Limb (tissue), 2 donors: Measurements from ENCODE around the gene FAM83E.
"Not testable (repeated sequence)": the region's sequence is repeated elsewhere in the genome, so short reads cannot be mapped to it uniquely, and the experiment has no call there.

Experiments used
- DNase-seq, 2 donors: peaks; one replicate each; pipeline ENCODE4 v3.0.0-alpha.2; 2016; ENCODE audit errors: extremely low spot score in 2 of 2

FAM83E gene

DNA sequence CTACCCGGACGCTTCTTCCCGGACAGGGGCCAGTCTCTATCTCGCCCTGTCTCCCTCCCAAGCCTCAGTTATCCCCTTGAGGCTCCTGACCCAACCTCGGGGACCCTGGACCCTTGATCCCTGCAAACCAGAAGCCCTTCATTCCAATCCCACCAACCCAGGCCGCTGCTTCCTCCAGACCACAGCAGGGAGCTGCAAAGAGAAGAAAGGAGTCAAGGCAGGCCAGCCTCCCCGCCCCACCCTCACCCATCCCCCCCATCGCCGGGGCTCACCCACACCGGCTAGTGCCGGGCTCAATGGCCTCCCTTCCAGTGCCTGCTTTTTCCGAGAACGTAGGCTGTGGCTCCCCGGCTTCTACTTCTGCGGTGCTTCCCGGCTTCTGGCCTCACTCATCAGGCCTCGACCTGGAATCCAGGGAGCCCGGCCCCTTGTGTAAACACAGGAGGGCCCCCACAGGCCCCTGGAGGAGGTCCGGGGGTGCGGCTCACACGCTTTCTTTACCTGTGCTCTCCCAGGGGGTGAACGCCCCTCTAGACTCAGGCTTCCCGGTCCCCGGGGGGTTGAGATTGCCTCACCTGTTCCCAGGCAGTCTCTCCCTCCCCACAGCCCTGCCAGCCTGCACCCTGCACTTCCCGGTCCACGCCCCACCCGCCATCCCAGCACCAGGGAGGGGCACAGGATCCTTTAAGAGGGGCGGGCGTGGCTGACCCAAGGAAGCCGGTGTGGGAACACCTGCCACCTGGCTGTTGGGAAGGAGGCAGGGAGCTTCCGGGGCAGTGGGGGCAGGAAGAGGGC, at the start of gene FAM83E:
FAM83E (minus strand) TSS at position 641 of the 795 bp plus-strand sequence. CDS start 1,704 bp downstream, outside the sequence.
- peak in 1 of 2 donors; percentile 49 for DNase-seq

DNA sequence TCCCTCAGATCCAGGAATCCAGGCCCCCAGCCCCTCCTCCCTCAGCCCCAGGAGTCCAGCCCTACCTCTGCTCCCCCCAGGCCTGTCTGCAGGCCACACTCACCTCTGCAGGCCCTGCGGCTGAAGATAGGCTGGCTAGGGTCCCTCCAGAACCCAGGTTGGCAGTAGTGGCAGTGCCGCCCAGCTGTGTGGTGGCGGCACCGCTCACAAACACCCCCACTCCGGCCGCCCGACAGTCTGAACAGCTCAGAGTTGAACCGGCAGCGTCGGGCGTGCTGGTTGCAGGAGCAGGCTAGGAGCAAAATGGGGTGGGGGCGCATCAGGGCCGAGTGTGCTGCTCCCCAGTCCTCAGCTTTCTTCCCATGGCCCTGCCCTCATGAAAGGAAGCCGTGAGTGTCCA, 49.6 kb upstream of the FAM83E start:
- DNase-seq, result no peak

DNA sequence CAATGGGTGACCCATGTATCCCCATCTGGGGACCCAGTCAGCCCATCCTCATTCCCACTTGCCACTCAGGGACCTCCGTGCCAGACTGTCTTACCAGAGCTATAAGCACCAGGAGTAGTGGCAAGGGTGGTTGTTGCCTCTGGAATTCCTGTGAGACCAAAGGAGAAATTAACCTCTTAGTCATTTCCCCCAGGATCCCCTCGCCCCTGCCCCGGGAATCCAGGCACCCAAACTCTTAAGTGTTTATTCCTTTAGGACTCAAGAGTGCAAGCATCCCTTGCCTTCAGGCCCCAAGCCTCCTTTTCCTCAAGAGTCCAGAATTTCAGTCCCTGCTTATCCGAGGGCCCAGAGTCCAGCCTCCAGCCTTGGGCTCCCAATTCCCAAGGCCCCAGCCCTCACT, 48.8 kb upstream of the FAM83E start:
- no peak for DNase-seq

DNA sequence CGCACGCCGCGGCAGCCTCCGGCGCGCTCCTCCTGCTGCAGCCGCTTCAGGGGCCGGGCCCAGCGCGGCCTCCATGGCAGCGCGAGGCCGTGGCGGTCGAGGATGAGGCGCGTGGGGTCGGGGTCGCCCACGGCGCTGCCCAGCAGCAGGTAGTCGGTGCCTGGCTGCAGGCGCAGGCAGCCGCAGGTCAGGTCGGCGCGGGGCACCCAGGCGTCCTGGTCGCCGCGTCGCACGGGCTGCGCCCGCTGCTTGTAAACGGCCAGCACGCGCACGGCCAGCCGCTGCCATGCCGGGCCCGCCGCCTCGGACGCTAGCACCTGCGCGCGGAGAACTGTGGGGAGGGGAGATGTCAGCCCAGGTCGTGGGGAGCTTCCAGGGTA, 46.8 kb upstream of the FAM83E start:
- DNase-seq, result no peak

DNA sequence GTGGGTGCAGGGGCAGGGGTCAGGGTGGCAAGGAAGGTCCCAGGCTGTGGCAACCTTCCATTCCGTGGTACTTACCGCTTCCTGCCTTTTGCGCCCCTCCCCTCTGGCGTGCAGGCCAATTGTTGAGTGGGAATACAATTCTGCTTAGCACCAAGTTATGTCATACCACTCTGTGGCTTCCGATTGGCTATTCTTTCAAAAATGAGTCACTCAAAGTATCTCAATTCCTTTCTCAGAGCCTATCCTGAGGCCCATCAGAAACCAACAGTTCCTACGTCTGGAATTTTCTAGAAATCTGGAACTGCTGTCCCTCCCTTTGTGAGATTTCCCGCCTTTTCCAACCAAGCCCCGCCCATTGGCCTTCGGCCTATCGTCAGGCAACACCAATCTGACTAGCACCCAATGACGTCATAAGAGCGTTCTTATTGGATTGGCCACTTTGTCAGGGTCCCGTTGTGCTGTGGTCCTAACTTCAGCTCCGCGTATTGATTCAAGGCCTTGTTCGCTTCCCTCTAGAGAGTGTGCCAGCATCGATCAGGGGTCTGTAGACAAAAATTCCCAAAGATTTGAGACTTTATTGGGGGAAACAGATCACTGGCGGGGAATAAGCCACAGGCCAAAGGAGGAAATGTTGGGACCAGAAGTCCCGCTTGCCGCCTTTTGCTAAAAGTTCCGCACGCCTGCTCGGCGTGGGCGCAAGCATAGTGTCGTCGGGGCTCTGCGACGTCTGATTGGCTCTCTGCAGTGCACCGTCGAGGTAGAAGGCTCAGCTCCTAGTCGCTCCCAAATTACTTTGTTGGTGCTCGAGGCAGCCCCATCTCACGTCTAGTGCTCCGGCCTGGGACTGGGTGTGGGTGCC, 46.2 kb upstream of the FAM83E start:
- peak; percentile 65 to 66 for DNase-seq

DNA sequence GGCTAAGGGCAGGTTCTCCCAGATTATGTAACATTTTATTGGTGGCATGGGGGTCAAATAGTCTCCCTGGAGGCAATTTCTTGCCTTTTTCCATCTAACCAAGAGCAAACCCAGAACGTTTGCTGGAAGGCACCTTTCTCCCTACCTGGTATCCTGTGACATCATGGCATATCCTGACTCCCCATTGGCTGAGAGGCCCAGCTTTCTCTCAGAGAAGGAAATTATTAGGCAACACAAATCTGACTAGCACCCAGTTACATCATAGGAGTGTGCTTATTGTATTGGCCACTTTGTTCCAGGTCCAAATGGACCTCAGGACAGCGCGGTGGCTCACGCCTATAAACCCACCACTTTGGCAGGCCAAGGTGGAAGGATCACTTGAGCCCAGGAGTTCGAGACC, 44.9 kb upstream of the FAM83E start:
- no peak for DNase-seq

DNA sequence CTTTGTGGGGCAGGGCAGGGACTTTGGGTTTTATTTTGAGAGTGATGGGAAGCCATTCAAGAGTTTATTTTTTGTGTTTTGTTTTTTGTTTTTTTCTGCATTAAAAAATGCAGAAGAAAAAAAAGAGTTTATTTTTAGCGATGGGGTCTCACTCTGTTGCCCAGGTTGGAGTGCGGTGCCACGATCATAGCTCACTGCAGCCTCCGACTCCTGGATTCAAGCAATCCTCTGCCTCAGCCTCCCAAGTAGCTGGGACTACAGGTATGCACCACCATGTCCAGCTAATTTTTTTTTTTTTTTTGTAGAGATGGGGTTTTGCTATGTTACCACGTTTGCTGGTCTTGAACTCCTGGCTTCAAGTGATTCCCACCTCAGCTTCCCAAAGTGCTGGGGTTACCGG, 43.6 kb upstream of the FAM83E start:
- no peak for DNase-seq

DNA sequence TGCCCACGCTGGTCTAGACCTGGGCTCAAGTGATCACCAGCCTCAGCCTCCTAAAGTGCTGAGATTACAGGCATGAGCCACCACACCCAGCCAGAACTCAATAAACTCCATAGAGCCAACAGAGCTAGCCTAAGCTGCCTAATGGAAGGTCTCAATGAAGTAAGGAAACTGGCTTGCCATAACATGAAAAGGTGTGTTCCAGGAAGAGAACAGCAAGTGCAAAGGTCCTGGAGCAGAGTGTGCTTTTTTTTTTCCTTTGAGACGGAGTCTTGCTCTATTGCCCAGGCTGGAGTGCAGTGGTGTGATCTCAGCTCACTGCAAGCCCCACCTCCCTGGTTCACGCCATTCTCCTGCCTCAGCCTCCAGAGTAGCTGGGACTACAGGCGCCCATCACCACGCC, 43.0 kb upstream of the FAM83E start:
- DNase-seq, result not testable (repeated sequence)

DNA sequence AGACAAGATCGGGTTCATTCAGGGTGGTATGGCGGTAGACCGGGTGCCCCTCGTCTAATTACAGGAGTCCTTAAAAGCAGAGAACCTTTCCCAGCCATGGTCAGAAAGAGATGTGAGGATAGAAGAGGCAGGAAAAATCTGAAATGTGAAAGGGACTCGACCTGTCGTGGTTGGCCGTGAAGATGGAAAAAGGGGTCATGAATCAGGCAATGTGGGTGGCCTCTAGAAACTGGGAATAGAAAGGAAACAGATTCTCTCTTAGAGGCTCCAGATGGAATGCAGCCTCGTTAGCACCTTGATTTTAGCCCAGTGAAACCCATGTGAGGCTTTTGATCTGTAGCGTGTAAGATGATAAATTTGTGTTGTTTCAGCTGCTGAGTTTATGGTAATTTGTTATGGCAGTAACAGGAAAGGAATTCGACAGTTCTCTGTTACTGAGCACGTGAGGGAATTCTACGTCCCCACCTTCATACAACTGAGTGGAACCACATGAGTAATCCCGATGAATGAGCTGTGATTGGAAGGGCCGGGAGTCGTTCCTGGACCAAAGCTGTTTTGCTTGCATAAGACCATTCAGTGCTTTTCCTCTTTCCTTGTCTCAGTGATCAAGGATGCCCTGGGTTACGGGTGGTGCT, 42.1 kb upstream of the FAM83E start:
- no peak for DNase-seq

DNA sequence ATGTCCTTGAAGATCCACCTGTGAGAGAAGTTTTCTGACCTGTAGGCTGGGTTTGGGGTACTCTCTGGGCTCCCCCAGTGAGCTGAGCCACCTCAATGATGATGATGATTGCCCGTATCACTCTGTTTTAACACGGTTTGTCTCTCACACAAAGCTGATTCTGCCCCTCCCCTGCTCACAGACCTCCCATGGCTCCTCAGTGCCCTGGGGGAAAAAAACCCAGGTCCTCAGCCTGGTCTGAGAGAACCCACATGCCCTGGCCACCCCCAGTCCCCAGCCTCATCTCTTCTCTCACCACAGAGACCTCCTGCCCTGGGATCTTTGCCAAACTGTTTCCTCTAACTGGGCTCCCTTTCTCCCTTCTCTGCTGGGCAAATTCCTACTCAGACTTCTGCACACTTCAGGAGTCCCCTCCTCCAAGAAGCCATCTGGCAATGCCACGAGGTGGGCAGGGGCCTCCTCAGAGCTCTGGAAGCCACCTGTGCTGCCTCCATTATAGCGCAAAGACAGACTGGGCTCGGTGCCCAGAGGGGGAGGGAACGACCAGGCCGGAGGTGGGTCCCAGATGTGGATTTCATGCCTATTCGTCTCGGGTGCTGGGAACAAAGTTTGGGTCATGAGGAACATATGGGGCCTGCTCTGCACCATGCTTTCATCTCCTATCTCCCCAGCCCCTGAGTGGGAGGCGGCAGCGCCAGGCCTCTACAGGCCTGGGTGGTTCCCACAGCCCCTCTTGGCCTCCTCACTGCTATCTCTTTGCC, 39.6 kb upstream of the FAM83E start:
- peak; percentile 72 to 84 for DNase-seq

DNA sequence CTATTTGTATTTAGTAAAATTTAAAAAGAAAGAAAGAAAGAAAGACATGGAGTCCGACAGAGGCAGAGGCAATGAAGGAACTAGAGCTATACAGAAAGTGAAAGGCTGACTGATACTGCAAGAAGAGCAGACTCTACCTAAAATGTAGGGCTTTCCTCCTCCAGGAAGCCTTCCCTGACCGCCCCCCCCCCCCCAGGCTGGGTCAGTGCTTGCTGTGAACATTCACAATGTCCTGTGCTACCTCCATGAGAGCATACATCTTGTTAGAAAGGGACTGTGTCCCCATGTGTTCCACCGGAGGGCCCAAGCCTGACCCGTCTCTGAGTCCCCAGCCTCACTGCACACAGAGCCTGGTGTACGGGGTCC, 36.8 kb upstream of the FAM83E start:
- no peak for DNase-seq

DNA sequence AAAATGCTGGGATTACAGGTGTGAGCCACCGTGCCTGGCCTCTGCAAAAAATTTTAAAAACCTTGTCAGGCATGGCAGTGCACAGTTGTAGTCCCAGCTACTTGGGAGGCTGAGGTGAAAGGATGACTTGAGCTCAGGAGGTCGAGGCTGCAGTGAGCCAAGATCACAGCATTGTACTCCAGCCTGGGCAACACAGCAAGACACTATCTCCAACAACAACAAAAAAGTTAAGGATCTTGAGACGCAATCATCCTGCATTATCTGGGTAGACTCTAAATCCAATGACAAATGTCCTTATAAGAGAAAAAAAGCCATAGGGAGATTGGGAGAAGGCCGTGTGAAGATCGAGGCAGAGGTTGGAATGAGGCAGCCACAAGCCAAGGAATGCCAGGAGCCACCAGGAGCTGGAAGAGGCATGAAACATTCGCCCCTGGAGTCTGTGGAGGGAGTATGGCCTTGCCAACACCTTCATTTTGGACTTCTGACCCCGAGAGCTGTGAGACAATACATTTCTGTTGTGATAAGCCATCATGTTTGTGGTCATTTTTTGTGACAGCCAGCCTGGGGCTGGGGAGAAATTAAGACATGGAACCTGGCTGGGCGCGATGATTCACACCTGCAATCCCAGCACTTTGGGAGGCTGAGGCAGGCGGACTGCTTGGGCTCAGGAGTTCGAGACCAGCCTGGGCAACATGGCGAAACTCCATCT, 36.3 kb upstream of the FAM83E start:
- no peak for DNase-seq

DNA sequence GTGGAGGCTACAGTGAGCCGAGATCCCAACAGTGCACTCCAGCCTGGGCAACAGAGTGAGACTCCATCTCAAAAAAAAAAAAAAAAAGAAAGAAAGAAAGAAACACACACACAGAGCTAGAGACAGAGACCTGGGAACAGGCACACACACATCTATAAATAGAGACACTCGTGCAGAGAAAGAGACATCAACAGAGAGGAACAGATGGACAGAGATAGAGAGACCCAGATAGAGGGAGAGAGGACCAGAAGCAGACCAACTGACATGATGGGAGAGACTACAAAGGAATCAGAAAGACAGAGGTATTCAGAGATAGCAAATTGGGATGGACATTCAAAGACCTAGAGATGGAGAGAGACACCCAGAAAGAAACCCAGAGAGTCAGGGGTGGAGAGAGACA, 33.3 kb upstream of the FAM83E start:
- DNase-seq, result no peak

DNA sequence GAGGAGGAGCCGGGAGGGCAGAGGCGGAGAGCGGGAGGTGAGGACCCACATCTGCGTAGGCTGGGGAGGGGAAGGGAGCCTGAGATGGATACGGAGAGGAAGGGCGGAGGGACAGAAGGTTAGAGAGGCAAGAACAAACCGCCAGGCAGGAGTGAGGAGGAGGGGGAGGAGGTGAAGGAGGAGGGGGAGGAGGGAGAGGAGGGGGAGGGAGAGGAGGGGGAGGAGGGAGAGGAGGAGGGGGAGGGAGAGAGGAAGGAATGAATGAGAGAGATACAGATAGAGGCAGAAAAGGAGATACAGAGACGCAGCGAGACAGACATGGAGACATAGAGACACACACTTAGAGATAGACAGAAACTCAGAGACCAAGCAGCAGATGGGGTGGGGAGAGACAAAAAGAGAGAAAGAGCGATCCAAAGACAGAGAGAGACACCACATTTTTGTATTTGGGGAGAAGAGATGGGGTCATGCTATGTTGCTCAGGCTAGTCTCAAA, 31.9 kb upstream of the FAM83E start:
- DNase-seq, result peak in 1 of 2 donors; percentile 94

DNA sequence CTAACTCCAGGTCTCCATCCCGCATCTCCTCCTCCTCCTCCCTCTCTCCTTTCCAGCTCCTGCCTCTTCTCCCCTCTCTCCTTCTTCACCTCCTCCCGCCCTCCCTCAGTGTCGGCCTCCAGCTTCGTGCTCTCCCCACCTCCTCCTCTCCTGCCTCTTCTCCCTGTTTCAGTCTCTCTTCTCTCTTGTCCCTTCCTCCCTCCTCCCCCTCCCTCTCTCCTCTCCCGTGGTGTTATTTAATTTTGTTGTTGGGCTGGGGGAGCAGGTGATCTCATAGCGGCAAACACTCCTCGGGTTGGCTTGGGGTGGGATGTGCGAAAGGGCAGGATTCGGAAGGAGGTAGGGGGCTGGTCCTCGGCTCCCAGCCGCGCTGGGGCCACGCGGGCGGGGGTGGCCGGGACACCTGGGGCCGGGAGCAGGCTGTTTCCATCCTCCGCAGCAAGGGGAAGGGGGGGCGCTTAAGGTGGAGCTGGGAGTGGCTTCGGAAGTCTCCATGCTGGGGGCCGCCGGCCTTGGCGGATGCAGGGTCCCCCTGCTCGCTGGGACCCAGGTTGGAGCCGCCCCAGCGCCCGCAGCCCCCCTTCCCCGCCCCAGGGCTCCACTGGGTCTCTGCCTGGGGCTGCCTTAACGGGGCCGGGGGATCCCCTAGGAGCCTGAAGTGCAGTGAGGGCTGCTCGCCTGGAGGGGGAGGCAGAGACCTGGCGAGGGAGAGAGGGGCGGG, 31.3 kb upstream of the FAM83E start, which contains the start of gene CA11:
CA11 (minus strand) TSS at position 187 of the 721 bp plus-strand sequence. CDS start 555 bp downstream, outside the sequence.
- peak in 1 of 2 donors; percentile 97 for DNase-seq

DNA sequence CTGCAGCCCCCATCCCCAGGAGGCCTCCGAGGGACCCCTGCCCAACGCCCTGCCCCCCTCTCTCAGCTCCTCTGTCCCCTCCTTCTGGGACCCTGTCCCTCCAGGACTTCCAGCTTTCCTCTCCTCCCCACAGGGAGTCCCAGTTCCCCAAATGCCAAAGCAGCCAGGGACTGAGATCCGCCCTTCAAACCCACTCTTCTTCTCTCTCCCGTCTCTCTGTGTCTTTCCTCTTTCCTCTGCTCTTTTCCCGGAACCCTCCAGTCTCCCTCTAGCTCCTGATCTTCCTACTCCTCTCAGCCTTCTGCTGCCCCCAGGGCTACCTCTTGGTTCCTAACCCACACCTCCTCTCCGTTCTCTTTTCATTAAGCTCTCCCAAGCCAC, 30.7 kb upstream of the FAM83E start:
- DNase-seq, result no peak

DNA sequence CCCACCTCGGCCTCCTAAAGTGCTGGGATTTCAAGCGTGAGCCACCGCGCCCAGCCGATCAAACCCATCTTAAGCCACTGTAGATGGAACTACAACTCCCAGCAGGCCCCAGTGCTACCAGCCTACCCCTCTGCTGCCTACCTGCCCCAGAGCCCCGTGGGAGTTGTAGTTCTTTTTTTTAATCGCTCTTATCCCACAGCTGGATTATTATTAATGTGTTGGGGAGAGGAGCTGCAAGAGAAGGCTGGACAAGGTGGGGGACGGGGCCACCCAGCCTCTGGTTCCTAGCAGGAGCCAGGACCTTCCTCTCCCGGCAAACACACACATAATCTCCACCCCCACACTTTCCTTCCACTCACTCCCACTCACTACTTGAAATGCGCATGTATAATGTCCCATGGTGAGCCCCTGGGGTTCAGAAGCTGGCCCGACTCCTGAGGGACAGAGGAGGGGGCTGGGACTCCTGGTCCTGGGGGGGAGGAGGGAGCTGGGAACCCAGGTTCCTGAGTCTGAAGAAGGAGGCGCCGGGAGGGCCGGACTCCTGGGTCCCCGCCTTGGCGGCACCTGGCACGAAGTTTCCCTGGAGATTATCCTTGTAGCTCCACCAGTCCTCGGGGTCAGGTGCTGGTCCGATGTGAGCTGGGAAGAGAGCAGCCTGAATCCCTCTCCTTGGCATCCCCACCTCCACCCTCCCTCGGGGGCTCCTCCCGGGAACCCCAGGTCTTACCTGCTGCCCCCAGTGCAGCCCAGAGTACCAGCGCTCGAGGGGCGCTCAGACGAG, 30.2 kb upstream of the FAM83E start:
- peak; percentile 72 to 83 for DNase-seq

DNA sequence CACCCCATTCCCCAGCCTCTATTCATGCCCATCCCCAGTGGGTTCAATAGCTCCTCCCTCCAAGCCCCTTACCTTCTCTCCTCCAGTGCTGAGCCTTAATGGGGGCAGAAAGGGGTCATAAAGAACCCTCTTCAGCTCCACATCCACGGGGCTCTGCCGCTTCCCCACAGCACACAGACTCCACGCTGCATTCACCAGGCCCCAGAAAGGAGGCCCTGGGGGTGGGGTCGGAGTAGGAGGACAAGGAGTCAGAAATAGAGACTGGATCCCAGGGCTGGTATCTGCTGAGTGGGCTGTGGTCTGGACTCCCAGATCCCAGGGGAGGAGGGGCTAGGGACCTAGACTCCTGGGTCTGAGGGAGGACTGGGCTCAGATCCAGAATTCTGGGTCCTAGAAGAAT, 29.5 kb upstream of the FAM83E start:
- no peak for DNase-seq

DNA sequence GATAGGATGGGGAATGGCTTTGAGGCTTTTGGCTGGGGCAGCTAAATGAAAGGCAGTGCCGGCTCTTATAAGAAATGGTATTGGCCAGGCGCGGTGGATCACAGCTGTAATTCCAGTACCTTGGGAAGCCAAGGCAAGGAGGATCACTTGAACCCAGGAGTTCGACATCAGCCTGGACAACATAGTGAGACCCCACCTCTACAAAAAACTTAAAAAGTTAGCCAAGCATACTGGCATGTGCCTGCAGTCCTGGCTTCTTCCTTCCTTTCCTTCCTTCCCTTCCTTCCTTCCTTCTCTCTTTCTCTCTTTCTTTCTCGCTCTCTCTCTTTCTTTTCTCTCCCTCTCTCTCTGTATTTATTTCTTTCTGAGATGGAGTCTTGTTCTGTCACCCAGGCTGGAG, 28.0 kb upstream of the FAM83E start:
- DNase-seq, result no peak
